ENCODE results near the gene AHNAK. TPM values are rescaled to one million over a fixed set of nuclear protein-coding genes. Genes with fewer than 3 reads are reported as not detected.
"Not testable (repeated sequence)": the region's sequence is repeated elsewhere in the genome, so short reads cannot be mapped to it uniquely, and the experiment has no call there.

AHNAK gene
- total RNA-seq, 2 experiments from 2014 or later = 180 to 390 TPM

GRCh38 chr11:62502030-62502730, 44.4 kb downstream of the AHNAK start:
- CTCF ChIA-PET = interaction anchor here (0.6 to 1.3 kb wide), 2 partner anchors 28 to 77 kb away, joined by 3 read pairs; no protein-coding TSS in a partner anchor
- H3K4me1 Mint-ChIP-seq = peaks cover 14% of the 10 kb centered on the region
- H3K36me3 Mint-ChIP-seq = no peaks in the 10 kb centered on the region
- DNase-seq (no peak), ATAC-seq (no peak)
- no peak overlapping the region for H3K4me3 Mint-ChIP-seq
- no peaks in the 10 kb centered on the region for H3K9me3 Mint-ChIP-seq (ENCODE audit: low read depth)
- H3K27ac Mint-ChIP-seq = no peak overlapping the region
- H3K27me3 Mint-ChIP-seq = peaks cover 9% of the 10 kb centered on the region

DNA sequence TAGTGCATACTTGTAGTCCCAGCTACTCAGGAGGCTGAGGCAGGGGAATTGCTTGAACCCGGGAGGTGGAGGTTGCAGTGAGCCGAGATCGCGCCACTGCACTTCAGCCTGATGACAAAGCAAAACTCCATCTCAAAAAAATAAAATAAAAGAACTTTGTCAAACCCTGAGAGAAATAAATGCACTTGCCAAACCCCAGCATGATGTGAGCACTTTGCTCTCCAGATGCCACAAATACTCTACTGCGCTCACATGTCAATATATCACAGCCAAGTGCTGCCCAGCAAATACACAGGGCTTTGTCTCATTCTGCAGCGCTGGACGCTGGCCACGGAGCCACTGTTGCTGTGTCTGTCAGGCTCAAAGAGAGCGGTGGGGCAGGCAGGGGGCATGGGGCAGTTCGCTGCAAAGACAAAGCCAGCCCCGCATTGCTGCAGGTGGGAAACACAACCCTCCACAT, 45.1 kb downstream of the AHNAK start:
- DNase-seq = no peak

DNA sequence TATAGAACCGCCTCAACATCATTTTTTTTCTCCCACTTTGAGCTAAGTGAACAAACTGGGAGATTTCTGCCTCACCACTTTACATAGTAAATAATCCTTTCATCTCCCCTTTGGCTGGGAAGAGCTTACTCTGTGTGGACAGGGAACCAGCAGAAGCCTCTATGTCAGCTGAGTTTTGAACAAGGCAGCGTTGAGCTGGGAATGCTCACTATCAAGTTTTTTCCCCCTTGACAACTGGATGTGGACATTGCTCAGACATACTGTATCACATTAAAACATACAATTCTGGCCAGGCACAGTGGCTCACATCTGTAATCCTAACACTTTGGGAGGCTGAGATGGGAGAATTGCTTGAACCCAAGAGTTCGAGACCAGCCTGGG, 46.0 kb downstream of the AHNAK start:
- H3K27ac Mint-ChIP-seq = no peak overlapping the region
- CTCF ChIA-PET = no interaction called here
- peaks cover 14% of the 10 kb centered on the region for H3K4me1 Mint-ChIP-seq

More for the DNA sequence above, 45.1 kb downstream of the AHNAK start:
- no peak for ATAC-seq
- H3K27ac Mint-ChIP-seq = no peak overlapping the region
- no peaks in the 10 kb centered on the region for H3K36me3 Mint-ChIP-seq
- peaks cover 9% of the 10 kb centered on the region for H3K27me3 Mint-ChIP-seq
- CTCF ChIA-PET = no interaction called here
- no peaks in the 10 kb centered on the region for H3K9me3 Mint-ChIP-seq (ENCODE audit: low read depth)
- peaks cover 14% of the 10 kb centered on the region for H3K4me1 Mint-ChIP-seq
- no peak overlapping the region for H3K4me3 Mint-ChIP-seq

GRCh38 chr11:62499944-62500649, 46.5 kb downstream of the AHNAK start:
- no peak for DNase-seq
- Mint-ChIP-seq H3K27me3 (peaks cover 9% of the 10 kb centered on the region), H3K4me3 (no peak overlapping the region)

More for the DNA sequence above, 46.0 kb downstream of the AHNAK start:
- H3K9me3 Mint-ChIP-seq (ENCODE audit: low read depth) = no peaks in the 10 kb centered on the region
- H3K4me3 Mint-ChIP-seq = no peak overlapping the region
- peaks cover 9% of the 10 kb centered on the region for H3K27me3 Mint-ChIP-seq
- DNase-seq = no peak
- no peak for ATAC-seq
- H3K36me3 Mint-ChIP-seq = no peaks in the 10 kb centered on the region

DNA sequence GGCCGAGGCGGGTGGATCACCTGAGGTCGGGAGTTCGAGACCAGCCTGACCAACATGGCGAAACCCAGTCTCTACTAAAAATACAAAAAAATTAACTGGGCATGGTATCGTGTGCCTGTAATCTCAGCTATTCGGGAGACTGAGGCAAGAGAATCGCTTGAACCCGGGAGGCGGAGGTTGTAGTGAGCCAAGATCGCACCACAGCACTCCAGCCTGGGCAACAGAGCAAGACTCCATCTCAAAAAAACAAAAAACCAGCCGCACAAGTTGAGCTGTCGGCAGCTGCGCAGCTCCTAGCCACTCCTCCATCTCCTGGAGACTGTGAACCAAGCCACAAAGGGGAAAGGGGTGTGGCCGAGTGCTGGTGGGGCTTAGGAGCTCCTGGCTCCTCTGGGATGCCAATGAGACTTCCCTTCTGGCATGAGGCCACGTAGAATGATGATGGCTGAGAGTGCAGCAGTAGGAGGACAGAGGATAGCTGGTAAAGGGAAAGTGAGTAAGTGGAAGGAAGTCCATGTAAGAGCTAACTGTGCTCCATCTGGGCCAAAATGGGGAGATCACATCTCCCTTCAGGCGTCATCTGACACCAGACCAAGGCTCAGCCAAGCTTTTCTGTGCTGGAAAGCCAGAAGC, 47.2 kb downstream of the AHNAK start:
- not testable (repeated sequence) for H3K27ac Mint-ChIP-seq; H3K36me3 Mint-ChIP-seq; H3K4me3 Mint-ChIP-seq; ATAC-seq; H3K27me3 Mint-ChIP-seq; DNase-seq; H3K9me3 Mint-ChIP-seq (ENCODE audit: low read depth)
- peaks cover 14% of the 10 kb centered on the region for H3K4me1 Mint-ChIP-seq
- CTCF ChIA-PET = interaction anchor here (0.9 to 5.0 kb wide), 3 partner anchors 38 to 106 kb away, joined by 3 to 26 read pairs (median 3); no protein-coding TSS in a partner anchor

More at GRCh38 chr11:62499944-62500649, 46.5 kb downstream of the AHNAK start:
- H3K36me3 Mint-ChIP-seq = no peaks in the 10 kb centered on the region
- CTCF ChIA-PET = interaction anchor here (0.9 to 5.0 kb wide), 3 partner anchors 37 to 107 kb away, joined by 3 to 26 read pairs (median 3); no protein-coding TSS in a partner anchor
- no peak overlapping the region for H3K27ac Mint-ChIP-seq
- H3K9me3 Mint-ChIP-seq (ENCODE audit: low read depth) = no peaks in the 10 kb centered on the region
- H3K4me1 Mint-ChIP-seq = peaks cover 14% of the 10 kb centered on the region
- peak; percentile 12 for ATAC-seq

GRCh38 chr11:62498492-62499286, 47.9 kb downstream of the AHNAK start:
- no peak for DNase-seq
- no peak for ATAC-seq
- no peak overlapping the region for H3K4me3 Mint-ChIP-seq
- H3K27me3 Mint-ChIP-seq = peaks cover 9% of the 10 kb centered on the region
- CTCF ChIA-PET = interaction anchor here (2.1 to 5.0 kb wide), 2 partner anchors 44 to 75 kb away, joined by 5 to 26 read pairs; no protein-coding TSS in a partner anchor
- H3K27ac Mint-ChIP-seq = no peak overlapping the region
- H3K36me3 Mint-ChIP-seq = no peaks in the 10 kb centered on the region
- H3K9me3 Mint-ChIP-seq (ENCODE audit: low read depth) = no peaks in the 10 kb centered on the region
- peaks cover 14% of the 10 kb centered on the region for H3K4me1 Mint-ChIP-seq

DNA sequence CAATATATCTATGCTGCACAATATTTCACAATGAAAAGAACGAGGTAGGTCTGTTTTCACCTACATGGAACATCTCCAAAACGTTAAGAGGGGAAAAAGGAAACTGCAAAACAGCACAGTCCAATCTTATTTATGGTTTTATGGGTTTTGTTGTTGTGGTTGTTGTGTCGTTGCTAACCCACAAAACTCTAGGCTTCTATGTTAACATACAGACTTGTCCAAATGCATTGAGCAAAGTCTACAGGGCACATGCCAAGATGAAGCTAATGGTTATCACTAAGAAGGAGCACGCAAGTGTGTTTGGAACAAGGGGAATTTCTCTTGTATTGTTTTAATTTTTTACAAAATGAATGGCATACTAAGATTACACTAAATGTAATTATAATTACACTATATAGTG, 48.6 kb downstream of the AHNAK start:
- no peak overlapping the region for H3K4me3 Mint-ChIP-seq
- no peak for ATAC-seq
- peaks cover 13% of the 10 kb centered on the region for H3K4me1 Mint-ChIP-seq
- H3K27ac Mint-ChIP-seq = no peak overlapping the region
- H3K9me3 Mint-ChIP-seq (ENCODE audit: low read depth) = no peaks in the 10 kb centered on the region
- no peaks in the 10 kb centered on the region for H3K36me3 Mint-ChIP-seq
- CTCF ChIA-PET = interaction anchor here (2.1 to 5.0 kb wide), 2 partner anchors 44 to 74 kb away, joined by 5 to 26 read pairs; no protein-coding TSS in a partner anchor
- peaks cover 9% of the 10 kb centered on the region for H3K27me3 Mint-ChIP-seq
- no peak for DNase-seq

GRCh38 chr11:62497132-62497801, 49.3 kb downstream of the AHNAK start:
- DNase-seq (peak; percentile 53), ATAC-seq (peak; percentile 36)
- H3K36me3 Mint-ChIP-seq = no peaks in the 10 kb centered on the region
- H3K9me3 Mint-ChIP-seq (ENCODE audit: low read depth) = no peaks in the 10 kb centered on the region
- CTCF ChIA-PET = interaction anchor here (2.1 to 5.0 kb wide), 2 partner anchors 45 to 73 kb away, joined by 5 to 26 read pairs; no protein-coding TSS in a partner anchor
- H3K27ac Mint-ChIP-seq = no peak overlapping the region
- H3K4me3 Mint-ChIP-seq = no peak overlapping the region
- H3K4me1 Mint-ChIP-seq = peaks cover 8% of the 10 kb centered on the region
- H3K27me3 Mint-ChIP-seq = peaks cover 5% of the 10 kb centered on the region

DNA sequence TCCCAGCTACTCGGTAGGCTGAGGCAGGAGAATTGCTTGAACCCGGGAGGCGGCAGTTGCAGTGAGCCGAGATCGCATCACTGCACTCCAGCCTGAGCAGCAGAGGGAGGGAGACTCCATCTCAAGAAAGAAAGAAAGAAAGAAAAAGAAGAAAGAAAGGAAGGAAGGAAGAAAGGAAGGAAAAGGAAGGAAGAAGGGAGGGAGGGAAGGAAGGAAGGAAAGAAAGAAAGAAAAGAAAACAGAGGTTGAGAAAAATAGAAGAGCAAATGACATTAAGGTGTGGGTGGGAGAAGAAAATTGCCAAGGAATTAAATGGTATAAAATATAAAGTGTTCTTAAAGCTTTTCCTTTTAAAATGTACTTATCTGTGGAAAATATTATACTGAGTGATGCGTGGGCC, 49.9 kb downstream of the AHNAK start:
- H3K9me3 Mint-ChIP-seq (ENCODE audit: low read depth) = no peaks in the 10 kb centered on the region
- peaks cover 8% of the 10 kb centered on the region for H3K4me1 Mint-ChIP-seq
- no peak overlapping the region for H3K27ac Mint-ChIP-seq
- no peak overlapping the region for H3K4me3 Mint-ChIP-seq
- no peaks in the 10 kb centered on the region for H3K36me3 Mint-ChIP-seq
- no peaks in the 10 kb centered on the region for H3K27me3 Mint-ChIP-seq
- no peak for DNase-seq
- CTCF ChIA-PET = interaction anchor here (0.6 to 5.0 kb wide), 3 partner anchors 46 to 73 kb away, joined by 3 to 26 read pairs (median 5); no protein-coding TSS in a partner anchor
- ATAC-seq = no peak

GRCh38 chr11:62494246-62494645, 52.4 kb downstream of the AHNAK start:
- ATAC-seq = no peak
- CTCF ChIA-PET = no interaction called here
- DNase-seq = no peak
- H3K27ac Mint-ChIP-seq = no peak overlapping the region
- H3K36me3 Mint-ChIP-seq = no peaks in the 10 kb centered on the region
- no peak overlapping the region for H3K4me3 Mint-ChIP-seq
- H3K27me3 Mint-ChIP-seq = no peaks in the 10 kb centered on the region
- peaks cover 8% of the 10 kb centered on the region for H3K4me1 Mint-ChIP-seq
- H3K9me3 Mint-ChIP-seq (ENCODE audit: low read depth) = no peaks in the 10 kb centered on the region

- CTCF ChIA-PET = no interaction called here
- no peaks in the 10 kb centered on the region for H3K27me3 Mint-ChIP-seq
- H3K27ac Mint-ChIP-seq = no peak overlapping the region
- no peak for DNase-seq
- H3K9me3 Mint-ChIP-seq (ENCODE audit: low read depth) = no peaks in the 10 kb centered on the region
- H3K4me1 Mint-ChIP-seq = peaks cover 8% of the 10 kb centered on the region
- ATAC-seq = no peak
- H3K36me3 Mint-ChIP-seq = no peaks in the 10 kb centered on the region
- H3K4me3 Mint-ChIP-seq = no peak overlapping the region
These were observed 52.8 kb downstream of the AHNAK start for GRCh38 chr11:62493801-62494200.

DNA sequence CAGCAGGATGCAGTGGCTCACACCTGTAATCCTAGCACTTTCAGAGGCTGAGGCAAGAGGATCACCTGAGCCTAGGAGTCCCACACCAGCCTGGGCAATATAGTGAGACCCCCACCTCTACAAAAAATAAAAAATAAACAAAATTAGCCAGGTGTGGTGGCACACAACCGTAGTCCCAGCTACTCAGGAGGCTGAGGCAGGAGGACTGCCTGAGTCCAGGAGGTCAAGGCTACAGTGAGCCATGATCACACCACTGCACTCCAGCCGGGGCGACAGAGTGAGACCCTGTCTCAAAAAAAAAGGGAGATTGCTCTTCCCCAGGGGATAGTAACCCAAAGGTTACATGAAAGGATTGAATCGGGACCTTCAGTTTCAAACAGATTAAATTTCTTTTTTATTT, 54.0 kb downstream of the AHNAK start:
- Mint-ChIP-seq H3K9me3 (ENCODE audit: low read depth) (no peaks in the 10 kb centered on the region), H3K4me1 (peaks cover 5% of the 10 kb centered on the region), H3K4me3 (no peak overlapping the region), H3K36me3 (no peaks in the 10 kb centered on the region), H3K27me3 (no peaks in the 10 kb centered on the region), H3K27ac (no peak overlapping the region)
- ATAC-seq = no peak
- DNase-seq = no peak
- CTCF ChIA-PET = no interaction called here

Data from activated CD8-positive, alpha-beta memory T cell treated with anti-CD3 and anti-CD28 coated beads, Interleukin-2, amount 10 ng/mL, durations not matched to agents 7 days and 5 days (primary cell).